WTC11 (cell line): Measurements from ENCODE around the gene RASSF3.

ENCODE experiments used
- ELF4 ChIP-seq: sonication (generic); formaldehyde crosslinking; IDR thresholded peaks from 2 replicates; pipeline ENCODE4 v1.8.1; 2022; ENCODE audit warnings: low read depth, mild to moderate bottlenecking, moderate library complexity, missing genetic modification reagents
- FOXK1 ChIP-seq: sonication (generic); formaldehyde crosslinking; IDR thresholded peaks from 2 replicates; pipeline ENCODE4 v1.8.0; 2022; ENCODE audit warnings: mild to moderate bottlenecking, moderate library complexity, missing genetic modification reagents
- MXD4 ChIP-seq: fragments of 250-450 bp; sonication (Bioruptor Pico); IDR thresholded peaks from 2 replicates; pipeline ENCODE4 v1.8.0; 2021; ENCODE audit warnings: mild to moderate bottlenecking, moderate library complexity, borderline replicate concordance
- SP1 ChIP-seq: sonication (generic); formaldehyde crosslinking; conservative IDR thresholded peaks from 2 replicates; pipeline ENCODE4 v1.8.1; 2022; ENCODE audit warnings: missing genetic modification reagents
- ZNF138 ChIP-seq: sonication (generic); formaldehyde crosslinking; conservative IDR thresholded peaks from 2 replicates; pipeline ENCODE4 v1.8.1; 2022; ENCODE audit warnings: mild to moderate bottlenecking, moderate library complexity, missing genetic modification reagents
- TF ChIP-seq, protein P1 (sequence below): sonication (generic); formaldehyde crosslinking; IDR thresholded peaks from 2 replicates; pipeline ENCODE4 v1.8.1; 2022; ENCODE audit warnings: missing genetic modification reagents, borderline replicate concordance
- TF ChIP-seq, protein P2 (sequence below): sonication (generic); formaldehyde crosslinking; IDR thresholded peaks from 2 replicates; pipeline ENCODE4 v1.8.1; 2022; ENCODE audit warnings: mild to moderate bottlenecking, missing genetic modification reagents, moderate library complexity, borderline replicate concordance
- TF ChIP-seq, protein P3 (sequence below): fragments of 200-600 bp; IDR thresholded peaks from 2 replicates; pipeline ENCODE4 v1.8.0; 2022; ENCODE audit warnings: antibody characterized with exemption
- TF ChIP-seq, protein P4 (sequence below): fragments of 250-450 bp; sonication (Bioruptor Pico); IDR thresholded peaks from 2 replicates; pipeline ENCODE4 v1.8.0; 2021; ENCODE audit warnings: mild to moderate bottlenecking
- TF ChIP-seq, protein P5 (sequence below): sonication (generic); formaldehyde crosslinking; IDR thresholded peaks from 2 replicates; pipeline ENCODE4 v1.8.0; 2022; ENCODE audit warnings: mild to moderate bottlenecking, missing genetic modification reagents
- TF ChIP-seq, protein P6 (sequence below): fragments of 250-450 bp; sonication (Bioruptor Pico); IDR thresholded peaks from 2 replicates; pipeline ENCODE4 v1.9.0; 2021; ENCODE audit warnings: mild to moderate bottlenecking, borderline replicate concordance

DNA sequence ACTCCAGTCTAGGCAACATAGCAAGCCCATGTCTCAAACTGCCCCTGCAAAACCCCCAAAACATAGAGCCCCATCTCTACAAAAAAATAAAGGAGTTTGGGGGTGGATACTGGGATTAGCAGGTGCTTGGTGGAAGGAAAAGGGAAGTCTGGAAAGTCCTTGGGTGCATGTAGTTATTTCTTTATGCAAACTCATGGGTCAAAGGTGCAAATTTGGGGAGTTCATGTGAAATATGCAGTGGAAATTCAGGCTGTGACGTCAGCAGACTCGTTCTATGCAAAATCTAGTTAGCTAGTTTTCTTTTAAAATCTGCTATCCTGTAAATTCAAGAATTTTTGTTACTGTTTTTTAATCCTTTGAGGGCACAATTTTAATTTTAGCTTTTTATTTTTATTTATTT, 97.6 kb downstream of the RASSF3 start:
- TF ChIP-seq ZNF138 (CRISPR knock-in tag) (no peak), SP1 (CRISPR knock-in tag) (no peak), MXD4 (no peak), FOXK1 (CRISPR knock-in tag) (no peak), ELF4 (CRISPR knock-in tag) (no peak)
- TF ChIP-seq, protein P1, sequence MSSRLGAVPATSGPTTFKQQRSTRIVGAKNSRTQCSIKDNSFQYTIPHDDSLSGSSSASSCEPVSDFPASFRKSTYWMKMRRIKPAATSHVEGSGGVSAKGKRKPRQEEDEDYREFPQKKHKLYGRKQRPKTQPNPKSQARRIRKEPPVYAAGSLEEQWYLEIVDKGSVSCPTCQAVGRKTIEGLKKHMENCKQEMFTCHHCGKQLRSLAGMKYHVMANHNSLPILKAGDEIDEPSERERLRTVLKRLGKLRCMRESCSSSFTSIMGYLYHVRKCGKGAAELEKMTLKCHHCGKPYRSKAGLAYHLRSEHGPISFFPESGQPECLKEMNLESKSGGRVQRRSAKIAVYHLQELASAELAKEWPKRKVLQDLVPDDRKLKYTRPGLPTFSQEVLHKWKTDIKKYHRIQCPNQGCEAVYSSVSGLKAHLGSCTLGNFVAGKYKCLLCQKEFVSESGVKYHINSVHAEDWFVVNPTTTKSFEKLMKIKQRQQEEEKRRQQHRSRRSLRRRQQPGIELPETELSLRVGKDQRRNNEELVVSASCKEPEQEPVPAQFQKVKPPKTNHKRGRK (CRISPR knock-in tag) = no peak
- TF ChIP-seq, protein P2, sequence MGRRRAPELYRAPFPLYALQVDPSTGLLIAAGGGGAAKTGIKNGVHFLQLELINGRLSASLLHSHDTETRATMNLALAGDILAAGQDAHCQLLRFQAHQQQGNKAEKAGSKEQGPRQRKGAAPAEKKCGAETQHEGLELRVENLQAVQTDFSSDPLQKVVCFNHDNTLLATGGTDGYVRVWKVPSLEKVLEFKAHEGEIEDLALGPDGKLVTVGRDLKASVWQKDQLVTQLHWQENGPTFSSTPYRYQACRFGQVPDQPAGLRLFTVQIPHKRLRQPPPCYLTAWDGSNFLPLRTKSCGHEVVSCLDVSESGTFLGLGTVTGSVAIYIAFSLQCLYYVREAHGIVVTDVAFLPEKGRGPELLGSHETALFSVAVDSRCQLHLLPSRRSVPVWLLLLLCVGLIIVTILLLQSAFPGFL (CRISPR knock-in tag) = no peak
- TF ChIP-seq, protein P3, sequence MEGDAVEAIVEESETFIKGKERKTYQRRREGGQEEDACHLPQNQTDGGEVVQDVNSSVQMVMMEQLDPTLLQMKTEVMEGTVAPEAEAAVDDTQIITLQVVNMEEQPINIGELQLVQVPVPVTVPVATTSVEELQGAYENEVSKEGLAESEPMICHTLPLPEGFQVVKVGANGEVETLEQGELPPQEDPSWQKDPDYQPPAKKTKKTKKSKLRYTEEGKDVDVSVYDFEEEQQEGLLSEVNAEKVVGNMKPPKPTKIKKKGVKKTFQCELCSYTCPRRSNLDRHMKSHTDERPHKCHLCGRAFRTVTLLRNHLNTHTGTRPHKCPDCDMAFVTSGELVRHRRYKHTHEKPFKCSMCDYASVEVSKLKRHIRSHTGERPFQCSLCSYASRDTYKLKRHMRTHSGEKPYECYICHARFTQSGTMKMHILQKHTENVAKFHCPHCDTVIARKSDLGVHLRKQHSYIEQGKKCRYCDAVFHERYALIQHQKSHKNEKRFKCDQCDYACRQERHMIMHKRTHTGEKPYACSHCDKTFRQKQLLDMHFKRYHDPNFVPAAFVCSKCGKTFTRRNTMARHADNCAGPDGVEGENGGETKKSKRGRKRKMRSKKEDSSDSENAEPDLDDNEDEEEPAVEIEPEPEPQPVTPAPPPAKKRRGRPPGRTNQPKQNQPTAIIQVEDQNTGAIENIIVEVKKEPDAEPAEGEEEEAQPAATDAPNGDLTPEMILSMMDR = no peak
- TF ChIP-seq, protein P4, sequence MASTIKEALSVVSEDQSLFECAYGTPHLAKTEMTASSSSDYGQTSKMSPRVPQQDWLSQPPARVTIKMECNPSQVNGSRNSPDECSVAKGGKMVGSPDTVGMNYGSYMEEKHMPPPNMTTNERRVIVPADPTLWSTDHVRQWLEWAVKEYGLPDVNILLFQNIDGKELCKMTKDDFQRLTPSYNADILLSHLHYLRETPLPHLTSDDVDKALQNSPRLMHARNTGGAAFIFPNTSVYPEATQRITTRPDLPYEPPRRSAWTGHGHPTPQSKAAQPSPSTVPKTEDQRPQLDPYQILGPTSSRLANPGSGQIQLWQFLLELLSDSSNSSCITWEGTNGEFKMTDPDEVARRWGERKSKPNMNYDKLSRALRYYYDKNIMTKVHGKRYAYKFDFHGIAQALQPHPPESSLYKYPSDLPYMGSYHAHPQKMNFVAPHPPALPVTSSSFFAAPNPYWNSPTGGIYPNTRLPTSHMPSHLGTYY (CRISPR knock-in tag) = no peak
- TF ChIP-seq, protein P5, sequence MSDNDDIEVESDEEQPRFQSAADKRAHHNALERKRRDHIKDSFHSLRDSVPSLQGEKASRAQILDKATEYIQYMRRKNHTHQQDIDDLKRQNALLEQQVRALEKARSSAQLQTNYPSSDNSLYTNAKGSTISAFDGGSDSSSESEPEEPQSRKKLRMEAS (CRISPR knock-in tag) = no peak
- TF ChIP-seq, protein P6, sequence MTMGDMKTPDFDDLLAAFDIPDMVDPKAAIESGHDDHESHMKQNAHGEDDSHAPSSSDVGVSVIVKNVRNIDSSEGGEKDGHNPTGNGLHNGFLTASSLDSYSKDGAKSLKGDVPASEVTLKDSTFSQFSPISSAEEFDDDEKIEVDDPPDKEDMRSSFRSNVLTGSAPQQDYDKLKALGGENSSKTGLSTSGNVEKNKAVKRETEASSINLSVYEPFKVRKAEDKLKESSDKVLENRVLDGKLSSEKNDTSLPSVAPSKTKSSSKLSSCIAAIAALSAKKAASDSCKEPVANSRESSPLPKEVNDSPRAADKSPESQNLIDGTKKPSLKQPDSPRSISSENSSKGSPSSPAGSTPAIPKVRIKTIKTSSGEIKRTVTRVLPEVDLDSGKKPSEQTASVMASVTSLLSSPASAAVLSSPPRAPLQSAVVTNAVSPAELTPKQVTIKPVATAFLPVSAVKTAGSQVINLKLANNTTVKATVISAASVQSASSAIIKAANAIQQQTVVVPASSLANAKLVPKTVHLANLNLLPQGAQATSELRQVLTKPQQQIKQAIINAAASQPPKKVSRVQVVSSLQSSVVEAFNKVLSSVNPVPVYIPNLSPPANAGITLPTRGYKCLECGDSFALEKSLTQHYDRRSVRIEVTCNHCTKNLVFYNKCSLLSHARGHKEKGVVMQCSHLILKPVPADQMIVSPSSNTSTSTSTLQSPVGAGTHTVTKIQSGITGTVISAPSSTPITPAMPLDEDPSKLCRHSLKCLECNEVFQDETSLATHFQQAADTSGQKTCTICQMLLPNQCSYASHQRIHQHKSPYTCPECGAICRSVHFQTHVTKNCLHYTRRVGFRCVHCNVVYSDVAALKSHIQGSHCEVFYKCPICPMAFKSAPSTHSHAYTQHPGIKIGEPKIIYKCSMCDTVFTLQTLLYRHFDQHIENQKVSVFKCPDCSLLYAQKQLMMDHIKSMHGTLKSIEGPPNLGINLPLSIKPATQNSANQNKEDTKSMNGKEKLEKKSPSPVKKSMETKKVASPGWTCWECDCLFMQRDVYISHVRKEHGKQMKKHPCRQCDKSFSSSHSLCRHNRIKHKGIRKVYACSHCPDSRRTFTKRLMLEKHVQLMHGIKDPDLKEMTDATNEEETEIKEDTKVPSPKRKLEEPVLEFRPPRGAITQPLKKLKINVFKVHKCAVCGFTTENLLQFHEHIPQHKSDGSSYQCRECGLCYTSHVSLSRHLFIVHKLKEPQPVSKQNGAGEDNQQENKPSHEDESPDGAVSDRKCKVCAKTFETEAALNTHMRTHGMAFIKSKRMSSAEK = no peak
